Measurements from ENCODE around the gene CDKL5. TPM values are rescaled to one million over a fixed set of nuclear protein-coding genes. Genes with fewer than 3 reads are reported as not detected.

The CDKL5 gene
- total and polyA plus RNA-seq, 2 donors (not counting 1 experiment from before 2014, with no cell fraction given), result 0.72 to 4.6 TPM

DNA sequence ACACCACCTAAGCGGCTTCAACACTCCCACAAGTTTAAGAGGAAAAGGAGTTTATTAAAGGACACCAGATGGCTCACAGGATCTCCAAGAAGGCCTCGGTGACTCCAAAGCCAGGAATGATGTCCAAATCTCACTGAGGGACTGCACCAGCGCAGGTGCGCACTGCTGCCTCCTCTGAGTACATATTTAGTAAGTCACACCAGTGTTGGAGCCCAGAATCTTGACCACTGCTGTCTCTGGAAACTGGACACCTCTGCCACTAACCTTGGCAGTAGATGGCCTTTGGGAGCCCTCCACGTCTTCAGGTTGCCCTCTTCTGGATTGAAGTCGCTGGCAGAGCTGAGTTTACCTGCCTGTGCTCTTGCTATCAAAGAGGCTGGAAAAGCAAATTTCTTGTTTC lies 256.6 kb downstream of the CDKL5 start:
- Mint-ChIP-seq H3K27ac (no peak overlapping the region), H3K9me3 (ENCODE audit: insufficient read depth) (no peaks in the 10 kb centered on the region), H3K4me3 (no peak overlapping the region), H3K4me1 (peaks cover 2% of the 10 kb centered on the region), H3K27me3 (no peaks in the 10 kb centered on the region)
- TF ChIP-seq EZH2 (IDR thresholded peaks at IDR 0.05; ENCODE audit: borderline replicate concordance, insufficient read depth, low read depth, low read length, poor library complexity, severe bottlenecking), result no peak
- TF ChIP-seq, protein P1, sequence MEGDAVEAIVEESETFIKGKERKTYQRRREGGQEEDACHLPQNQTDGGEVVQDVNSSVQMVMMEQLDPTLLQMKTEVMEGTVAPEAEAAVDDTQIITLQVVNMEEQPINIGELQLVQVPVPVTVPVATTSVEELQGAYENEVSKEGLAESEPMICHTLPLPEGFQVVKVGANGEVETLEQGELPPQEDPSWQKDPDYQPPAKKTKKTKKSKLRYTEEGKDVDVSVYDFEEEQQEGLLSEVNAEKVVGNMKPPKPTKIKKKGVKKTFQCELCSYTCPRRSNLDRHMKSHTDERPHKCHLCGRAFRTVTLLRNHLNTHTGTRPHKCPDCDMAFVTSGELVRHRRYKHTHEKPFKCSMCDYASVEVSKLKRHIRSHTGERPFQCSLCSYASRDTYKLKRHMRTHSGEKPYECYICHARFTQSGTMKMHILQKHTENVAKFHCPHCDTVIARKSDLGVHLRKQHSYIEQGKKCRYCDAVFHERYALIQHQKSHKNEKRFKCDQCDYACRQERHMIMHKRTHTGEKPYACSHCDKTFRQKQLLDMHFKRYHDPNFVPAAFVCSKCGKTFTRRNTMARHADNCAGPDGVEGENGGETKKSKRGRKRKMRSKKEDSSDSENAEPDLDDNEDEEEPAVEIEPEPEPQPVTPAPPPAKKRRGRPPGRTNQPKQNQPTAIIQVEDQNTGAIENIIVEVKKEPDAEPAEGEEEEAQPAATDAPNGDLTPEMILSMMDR (IDR thresholded peaks at IDR 0.05), result no peak
- intact Hi-C loops (cut with micrococcal nuclease), result no loop called here
- Histone ChIP-seq H3K4me3 (ENCODE audit: control extremely low read depth in 1 of 5, extremely low read depth in 1 of 5, insufficient read depth in 1 of 5, low read depth in 2 of 5, low read length in 4 of 5) (no peak overlapping the region), H3K9me3 (ENCODE audit: control extremely low read depth in 1 of 3, control insufficient read depth in 2 of 3, insufficient read depth in 1 of 3, low read length in 2 of 3) (no peaks in the 10 kb centered on the region), H3K36me3 (replicated peaks in 1 of 2; ENCODE audit: control extremely low read depth in 1 of 2, control insufficient read depth in 1 of 2, extremely low read depth in 1 of 2, insufficient read depth in 2 of 2, low read length in 1 of 2) (no peaks in the 10 kb centered on the region), H3K27ac (ENCODE audit: low read length in 2 of 2) (no peak overlapping the region), H2AFZ (ENCODE audit: insufficient read depth, low read depth, low read length, poor library complexity, severe bottlenecking) (no peak overlapping the region), H4K20me1 (ENCODE audit: control insufficient read depth, insufficient read depth, low read length, poor library complexity, severe bottlenecking) (no peaks in the 10 kb centered on the region), H3K4me1 (ENCODE audit: control insufficient read depth in 2 of 2, insufficient read depth in 2 of 2, low read length in 2 of 2) (no peaks in the 10 kb centered on the region), H3K4me2 (replicated peaks; ENCODE audit: low read depth, low read length, poor library complexity, severe bottlenecking) (no peak overlapping the region), H3K27me3 (replicated peaks in 1 of 4; ENCODE audit: control extremely low read depth in 1 of 4, control insufficient read depth in 3 of 4, insufficient read depth in 4 of 4, low read length in 3 of 4) (no peaks in the 10 kb centered on the region), H3K9ac (ENCODE audit: low read length) (no peak overlapping the region), H3K79me2 (ENCODE audit: control insufficient read depth, insufficient read depth, low read length) (no peaks in the 10 kb centered on the region)
- CTCF ChIA-PET, result no interaction called here
- POLR2A ChIA-PET, result no interaction called here
- WGBS (ENCODE audit: insufficient coverage), result 95% methylated on average over 5 of the region's 6 CpGs
- ATAC-seq (ENCODE audit: low read depth), result no peak
- DNase-seq, result no peak

DNA sequence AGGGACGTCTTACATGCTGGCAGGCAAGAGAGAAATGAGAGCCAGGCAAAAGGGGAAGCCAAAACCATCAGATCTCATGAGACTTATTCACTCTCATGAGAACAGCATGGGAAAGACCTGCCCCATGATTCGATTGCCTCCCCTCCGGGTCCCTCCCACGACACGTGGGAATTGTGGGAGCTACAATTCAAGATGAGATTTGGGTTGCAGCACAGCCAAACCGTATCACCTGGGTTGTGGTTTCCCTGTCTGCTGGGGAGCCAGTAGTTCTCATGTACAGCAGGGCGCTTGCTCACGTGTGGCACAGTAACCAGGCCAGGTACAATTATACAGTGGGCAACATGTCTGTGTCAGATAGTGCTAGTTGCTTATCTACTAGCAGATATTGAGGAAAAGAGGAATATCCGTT lies 257.6 kb downstream of the CDKL5 start:
- ChIA-PET POLR2A (no interaction called here), CTCF (no interaction called here)
- H3K9me3 ChIP-seq (ENCODE audit: control extremely low read depth in 1 of 3, control insufficient read depth in 2 of 3, insufficient read depth in 1 of 3, low read length in 2 of 3), result no peaks in the 10 kb centered on the region
- no peaks in the 10 kb centered on the region for H4K20me1 ChIP-seq (ENCODE audit: control insufficient read depth, insufficient read depth, low read length, poor library complexity, severe bottlenecking)
- no peak for TF ChIP-seq EZH2 (IDR thresholded peaks at IDR 0.05; ENCODE audit: borderline replicate concordance, insufficient read depth, low read depth, low read length, poor library complexity, severe bottlenecking)
- TF ChIP-seq, protein P1 (IDR thresholded peaks at IDR 0.05), result no peak
- H3K4me3 ChIP-seq (ENCODE audit: control extremely low read depth in 1 of 5, extremely low read depth in 1 of 5, insufficient read depth in 1 of 5, low read depth in 2 of 5, low read length in 4 of 5), result no peak overlapping the region
- H3K27me3 ChIP-seq (replicated peaks in 1 of 4; ENCODE audit: control extremely low read depth in 1 of 4, control insufficient read depth in 3 of 4, insufficient read depth in 4 of 4, low read length in 3 of 4), result no peaks in the 10 kb centered on the region
- H3K36me3 ChIP-seq (replicated peaks in 1 of 2; ENCODE audit: control extremely low read depth in 1 of 2, control insufficient read depth in 1 of 2, extremely low read depth in 1 of 2, insufficient read depth in 2 of 2, low read length in 1 of 2), result no peaks in the 10 kb centered on the region
- no peaks in the 10 kb centered on the region for H3K4me1 ChIP-seq (ENCODE audit: control insufficient read depth in 2 of 2, insufficient read depth in 2 of 2, low read length in 2 of 2)
- no peak overlapping the region for H3K4me2 ChIP-seq (replicated peaks; ENCODE audit: low read depth, low read length, poor library complexity, severe bottlenecking)
- intact Hi-C loops (cut with micrococcal nuclease), result no loop called here
- no peak overlapping the region for H3K4me3 Mint-ChIP-seq
- no peak overlapping the region for H2AFZ ChIP-seq (ENCODE audit: insufficient read depth, low read depth, low read length, poor library complexity, severe bottlenecking)
- peaks cover 2% of the 10 kb centered on the region for H3K4me1 Mint-ChIP-seq
- no peaks in the 10 kb centered on the region for H3K9me3 Mint-ChIP-seq (ENCODE audit: insufficient read depth)
- no peak overlapping the region for H3K9ac ChIP-seq (ENCODE audit: low read length)
- H3K27ac ChIP-seq (ENCODE audit: low read length in 2 of 2), result no peak overlapping the region
- no peak overlapping the region for H3K27ac Mint-ChIP-seq
- no peaks in the 10 kb centered on the region for H3K27me3 Mint-ChIP-seq
- ATAC-seq (ENCODE audit: low read depth) (no peak), DNase-seq (no peak)
- H3K79me2 ChIP-seq (ENCODE audit: control insufficient read depth, insufficient read depth, low read length), result no peaks in the 10 kb centered on the region
- WGBS (ENCODE audit: insufficient coverage), result 0% methylated on average over 1 of the region's 9 CpGs

Measured in B cell (primary cell).